Measurements from ENCODE around the gene TTLL6. TPM values are rescaled to one million over a fixed set of nuclear protein-coding genes. Genes with fewer than 3 reads are reported as not detected.
A peak's percentile ranks its signal among the peaks of the same experiment; 100 is the strongest.

Gene TTLL6
- total and polyA plus RNA-seq, 2 of the 8 experiments (the other 6 are each of a cell fraction or from before 2014, with no cell fraction given) = 2.6 to 4.3 TPM

- no peak overlapping the region for H2AFZ ChIP-seq (ENCODE audit: low read length)
- H3K27ac ChIP-seq (ENCODE audit: low read depth, low read length) = no peak overlapping the region
- H3K4ac ChIP-seq (replicated peaks; ENCODE audit: insufficient read length, low read depth, low read length) = no peak overlapping the region
- H3K9me3 ChIP-seq (ENCODE audit: insufficient read depth in 2 of 2, low read depth in 1 of 2, low read length in 1 of 2) = no peaks in the 10 kb centered on the region
- H2BK12ac ChIP-seq (ENCODE audit: low read depth, low read length) = no peak overlapping the region
- no peak overlapping the region for H3K4me2 ChIP-seq (ENCODE audit: insufficient read depth in 1 of 2, low read depth in 2 of 2, low read length in 2 of 2)
- no peak overlapping the region for H3K4me3 ChIP-seq (ENCODE audit: extremely low read depth in 1 of 4, insufficient read depth in 2 of 4, low read depth in 3 of 4, low read length in 4 of 4)
- TF ChIP-seq SUZ12 (IDR thresholded peaks at IDR 0.05; ENCODE audit: low read length) (peak; percentile 84), SIRT6 (IDR thresholded peaks at IDR 0.05; ENCODE audit: low read length) (no peak), EZH2 (IDR thresholded peaks at IDR 0.05; ENCODE audit: low read depth, low read length, severe bottlenecking) (peak; percentile 89), CTBP2 (IDR thresholded peaks at IDR 0.05; ENCODE audit: borderline replicate concordance, insufficient read depth, insufficient read length, low read length) (peak; percentile 22)
- H4K91ac ChIP-seq (replicated peaks; ENCODE audit: insufficient read length, low read length) = no peak overlapping the region
- no peak overlapping the region for H3K9ac ChIP-seq (replicated peaks in 1 of 4; ENCODE audit: extremely low read depth in 1 of 4, low read depth in 3 of 4, low read length in 3 of 4)
- H2BK20ac ChIP-seq (ENCODE audit: low read length) = no peak overlapping the region
- peaks cover 93 to 100% (median 97%) of the 10 kb centered on the region in 4 experiments for H3K27me3 ChIP-seq (replicated peaks in 1 of 4; ENCODE audit: control insufficient read depth in 3 of 4, extremely low read depth in 1 of 4, insufficient read depth in 3 of 4, low read length in 3 of 4)
- POLR2A ChIA-PET (ENCODE audit: partially characterized antibody) = interaction anchor here (1.5 kb wide), 1 partner anchor 29 kb away, joined by 6 read pairs; the partner anchor contains the start of gene PRAC2
- H2BK15ac ChIP-seq (ENCODE audit: low read length) = no peak overlapping the region
- FAIRE-seq (no peak), DNase-seq (ENCODE audit: low read depth in 1 of 2, low spot score in 2 of 2) (no peak)
- H2BK120ac ChIP-seq (replicated peaks; ENCODE audit: low read depth, low read length) = no peak overlapping the region
- no peak overlapping the region for H3K56ac ChIP-seq (replicated peaks; ENCODE audit: insufficient read length, low read depth, low read length)
- H2AK5ac ChIP-seq (ENCODE audit: low read depth, low read length) = no peak overlapping the region
- peaks cover 24 to 39% of the 10 kb centered on the region in 2 experiments for H4K20me1 ChIP-seq (replicated peaks in 1 of 2; ENCODE audit: control insufficient read depth in 1 of 2, insufficient read depth in 2 of 2, low read length in 2 of 2)
- WGBS, 2 experiments (ENCODE audit: extremely low coverage in 1 of 2, insufficient coverage in 1 of 2, insufficient read length in 1 of 2, insufficient replicate concordance in 2 of 2, low coverage in 1 of 2, low lambda C conversion rate in 2 of 2, missing lambda C conversion rate in 1 of 2) = 10% methylated on average over 35 of the region's 43 CpGs; no CpG with 5 or more reads in 1 of the 2 experiments
- no peak overlapping the region for H4K5ac ChIP-seq (ENCODE audit: insufficient read length, low read depth, low read length)
- H3K79me2 ChIP-seq (ENCODE audit: control insufficient read depth in 1 of 2, insufficient read depth in 2 of 2, low read length in 2 of 2) = no peaks in the 10 kb centered on the region
- peaks cover 2% of the 10 kb centered on the region; the same call in 1 of the 2 replicates for H3K23me2 ChIP-seq (ENCODE audit: low read depth, low read length)
- CTCF ChIA-PET (ENCODE audit: partially characterized antibody) = interaction anchor here (0.9 to 18.8 kb wide), 8 partner anchors 9 to 126 kb away, joined by 3 to 186 read pairs (median 5); partner anchors contain the start of gene PRAC2
- H3K36me3 ChIP-seq (ENCODE audit: control insufficient read depth in 2 of 4, insufficient read depth in 4 of 4, low read length in 3 of 4) = no peaks in the 10 kb centered on the region; a peak in 1 of 8 replicates
- no peak overlapping the region for H2BK5ac ChIP-seq (ENCODE audit: low read depth, low read length)
- H3K4me1 ChIP-seq (replicated peaks in 1 of 4; ENCODE audit: control insufficient read depth in 3 of 4, insufficient read depth in 4 of 4, low read length in 3 of 4) = peaks cover under 1 to 9% (median 3%) of the 10 kb centered on the region in 4 experiments; a peak in 6 of 7 replicates
- no peak overlapping the region; the same call in 1 of the 2 replicates for H4K8ac ChIP-seq (ENCODE audit: extremely low read depth, insufficient read depth, low read length)
- H3K23ac ChIP-seq (ENCODE audit: insufficient read length) = no peak overlapping the region
- no peaks in the 10 kb centered on the region for H3K79me1 ChIP-seq (ENCODE audit: low read depth, low read length)
- no peak overlapping the region for H3K14ac ChIP-seq (ENCODE audit: insufficient read length)
- H3K18ac ChIP-seq (ENCODE audit: extremely low read depth, low read length) = 0 out of 2 replicates have a peak overlapping the region, but pooled peaks have one; percentile 66
Observed at GRCh38 chr17:48752399-48753288, 64.4 kb downstream of the TTLL6 start.
